ENCODE measurements around the gene DENND4B. TPM values are rescaled to one million over a fixed set of nuclear protein-coding genes. Genes with fewer than 3 reads are reported as not detected.
A peak's percentile ranks its signal among the peaks of the same experiment; 100 is the strongest.

Gene DENND4B
- total and polyA plus RNA-seq, 9 of the 15 experiments (the other 6 are each of a cell fraction or from before 2014, with no cell fraction given): 9.5 to 80.5 (median 23.1) TPM

- TF ChIP-seq ATF2 (CRISPR knock-in tag; IDR thresholded peaks at IDR 0.05) (no peak), HCFC1 (IDR thresholded peaks at IDR 0.05; ENCODE audit: low read depth, low read length) (no peak; the same call in 1 of the 2 replicates), ARID3A (IDR thresholded peaks at IDR 0.05; ENCODE audit: borderline replicate concordance, low read depth, low read length) (no peak), KDM5B (IDR thresholded peaks at IDR 0.05; ENCODE audit: insufficient replicate concordance, low read depth, low read length) (peak; percentile 88), ZNF639 (CRISPR knock-in tag; conservative IDR thresholded peaks at IDR 0.05 in 1 of 2, IDR thresholded peaks at IDR 0.05 in 1 of 2) (peak in 1 of 2 experiments; percentile 43; a peak in 1 of 4 replicates), MEF2D (tag; conservative IDR thresholded peaks at IDR 0.05; ENCODE audit: low read depth) (no peak), CBX2 (IDR thresholded peaks at IDR 0.05; ENCODE audit: insufficient read depth, low read length, poor library complexity, severe bottlenecking) (no peak), CREB3 (tag; conservative IDR thresholded peaks at IDR 0.05; ENCODE audit: low read depth) (no peak), PTTG1 (tag; IDR thresholded peaks at IDR 0.05; ENCODE audit: low read depth) (no peak), PRPF4 (IDR thresholded peaks at IDR 0.05; ENCODE audit: insufficient read depth, low read depth, low read length, poor library complexity, severe bottlenecking) (no peak), ZNF140 (CRISPR knock-in tag; IDR thresholded peaks at IDR 0.05) (no peak), ZNF146 (CRISPR knock-in tag; IDR thresholded peaks at IDR 0.05; ENCODE audit: unreplicated experiment) (no peak), ZNF224 (CRISPR knock-in tag; IDR thresholded peaks at IDR 0.05) (0 out of 2 replicates have a peak, but pooled peaks have one; percentile 63), FOXA1 (IDR thresholded peaks at IDR 0.05; ENCODE audit: borderline replicate concordance) (no peak), GABPB2 (CRISPR knock-in tag; conservative IDR thresholded peaks at IDR 0.05) (no peak), TFAP4 (CRISPR knock-in tag; IDR thresholded peaks at IDR 0.05; ENCODE audit: borderline replicate concordance) (peak; percentile 95), CTBP1 (IDR thresholded peaks at IDR 0.05; ENCODE audit: borderline replicate concordance) (peak; percentile 73), NONO (IDR thresholded peaks at IDR 0.05; ENCODE audit: low read depth in 2 of 2, low read length in 1 of 2) (no peak; a peak in 1 of 4 replicates)
These were observed 20.8 kb upstream of the DENND4B start, which contains the start of gene CREB3L4 (continued) for GRCh38 chr1:153967107-153967999.

Measured in K562 (cell line).